ENCODE measurements around the gene TBL1XR1. TPM values are rescaled to one million over a fixed set of nuclear protein-coding genes. Genes with fewer than 3 reads are reported as not detected.
A peak's percentile ranks its signal among the peaks of the same experiment; 100 is the strongest.

The TBL1XR1 gene
- total RNA-seq, 4 donors from 2014 or later, result 66.0 to 79.8 (median 72.4) TPM

DNA sequence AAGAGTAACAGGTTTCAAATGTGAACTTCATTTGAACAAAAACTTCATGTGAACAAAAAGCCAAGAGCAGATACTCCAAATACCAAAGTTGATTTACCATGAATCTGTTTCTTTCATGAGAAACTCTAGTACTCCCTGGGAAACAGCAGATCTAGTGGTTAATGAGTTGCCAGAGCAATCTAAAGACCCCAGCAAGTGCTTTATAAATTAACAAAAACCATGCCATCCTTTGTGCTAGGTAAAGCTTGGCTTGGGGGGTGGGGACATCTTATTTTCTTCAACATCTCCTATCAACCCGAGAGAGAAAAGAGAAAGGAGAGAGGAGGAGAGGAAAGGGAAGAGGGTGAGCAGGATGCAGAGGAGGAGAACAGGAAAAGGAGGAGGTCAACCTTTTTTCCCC is 100.7 kb downstream of the TBL1XR1 start:
- intact Hi-C loops (cut with DNase I), result no loop called here
- peaks cover 0 to 11% (median 0%) of the 10 kb centered on the region in 3 donors for H3K4me1 ChIP-seq
- H3K4me3 ChIP-seq, result no peak overlapping the region
- no peaks in the 10 kb centered on the region for H3K27me3 ChIP-seq
- H3K9me3 ChIP-seq, result peaks cover 0 to 5% (median 0%) of the 10 kb centered on the region in 3 donors
- TF ChIP-seq, protein P1, sequence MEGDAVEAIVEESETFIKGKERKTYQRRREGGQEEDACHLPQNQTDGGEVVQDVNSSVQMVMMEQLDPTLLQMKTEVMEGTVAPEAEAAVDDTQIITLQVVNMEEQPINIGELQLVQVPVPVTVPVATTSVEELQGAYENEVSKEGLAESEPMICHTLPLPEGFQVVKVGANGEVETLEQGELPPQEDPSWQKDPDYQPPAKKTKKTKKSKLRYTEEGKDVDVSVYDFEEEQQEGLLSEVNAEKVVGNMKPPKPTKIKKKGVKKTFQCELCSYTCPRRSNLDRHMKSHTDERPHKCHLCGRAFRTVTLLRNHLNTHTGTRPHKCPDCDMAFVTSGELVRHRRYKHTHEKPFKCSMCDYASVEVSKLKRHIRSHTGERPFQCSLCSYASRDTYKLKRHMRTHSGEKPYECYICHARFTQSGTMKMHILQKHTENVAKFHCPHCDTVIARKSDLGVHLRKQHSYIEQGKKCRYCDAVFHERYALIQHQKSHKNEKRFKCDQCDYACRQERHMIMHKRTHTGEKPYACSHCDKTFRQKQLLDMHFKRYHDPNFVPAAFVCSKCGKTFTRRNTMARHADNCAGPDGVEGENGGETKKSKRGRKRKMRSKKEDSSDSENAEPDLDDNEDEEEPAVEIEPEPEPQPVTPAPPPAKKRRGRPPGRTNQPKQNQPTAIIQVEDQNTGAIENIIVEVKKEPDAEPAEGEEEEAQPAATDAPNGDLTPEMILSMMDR (IDR thresholded peaks at IDR 0.05), result no peak
- TF ChIP-seq POLR2A (IDR thresholded peaks at IDR 0.05), result no peak
- peaks cover 0 to 6% (median 0%) of the 10 kb centered on the region in 3 donors for H3K36me3 ChIP-seq
- peak overlapping the region in 2 of 4 donors; percentile 16 to 30 for H3K27ac ChIP-seq
- no peak for DNase-seq
- WGBS, 2 donors, result 46 to 62% methylated on average over 1 of the region's 1 CpG

DNA sequence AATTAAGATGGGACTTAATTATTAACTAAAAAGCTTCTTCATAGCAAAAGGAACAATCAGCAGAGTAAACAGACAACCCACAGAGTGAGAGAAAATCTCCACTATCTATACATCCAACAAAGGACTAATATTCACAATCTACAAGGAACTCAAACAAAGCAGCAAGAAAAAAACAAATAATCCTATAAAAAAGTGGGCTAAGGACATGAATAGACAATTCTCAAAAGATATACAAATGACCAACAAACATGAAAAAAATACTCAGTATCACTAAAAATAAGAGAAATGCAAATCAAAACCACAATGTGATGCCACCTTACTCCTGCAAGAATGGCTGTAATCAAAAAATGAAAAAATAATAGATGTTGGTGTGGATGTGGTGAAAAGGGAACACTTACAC is 103.3 kb downstream of the TBL1XR1 start:
- intact Hi-C loops (cut with DNase I), result no loop called here
- peaks cover 0 to 25% (median 6%) of the 10 kb centered on the region in 3 donors for H3K4me1 ChIP-seq
- peaks cover 0 to 11% (median 0%) of the 10 kb centered on the region in 3 donors for H3K36me3 ChIP-seq
- H3K27me3 ChIP-seq, result no peaks in the 10 kb centered on the region
- no peak overlapping the region for H3K27ac ChIP-seq
- peaks cover 0 to 5% (median 0%) of the 10 kb centered on the region in 3 donors for H3K9me3 ChIP-seq
- no peak for DNase-seq
- no peak for TF ChIP-seq POLR2A (IDR thresholded peaks at IDR 0.05)
- TF ChIP-seq, protein P1 (IDR thresholded peaks at IDR 0.05), result no peak
- H3K4me3 ChIP-seq, result no peak overlapping the region

- H3K27me3 ChIP-seq, result no peaks in the 10 kb centered on the region
- peaks cover 0 to 11% (median 0%) of the 10 kb centered on the region in 3 donors for H3K36me3 ChIP-seq
- intact Hi-C loops (cut with DNase I), result no loop called here
- TF ChIP-seq, protein P1 (IDR thresholded peaks at IDR 0.05), result no peak
- no peak for TF ChIP-seq POLR2A (IDR thresholded peaks at IDR 0.05)
- no peak overlapping the region for H3K4me3 ChIP-seq
- H3K9me3 ChIP-seq, result peaks cover 0 to 5% (median 0%) of the 10 kb centered on the region in 3 donors
- peaks cover 3 to 51% (median 8%) of the 10 kb centered on the region in 3 donors for H3K4me1 ChIP-seq
- whole genome bisulfite sequencing, 2 donors, result 43 to 67% methylated on average over 1 of the region's 1 CpG
- DNase-seq, result no peak
- H3K27ac ChIP-seq, result no peak overlapping the region
Measured at GRCh38 chr3:177089901-177090300, 107.4 kb downstream of the TBL1XR1 start.

DNA sequence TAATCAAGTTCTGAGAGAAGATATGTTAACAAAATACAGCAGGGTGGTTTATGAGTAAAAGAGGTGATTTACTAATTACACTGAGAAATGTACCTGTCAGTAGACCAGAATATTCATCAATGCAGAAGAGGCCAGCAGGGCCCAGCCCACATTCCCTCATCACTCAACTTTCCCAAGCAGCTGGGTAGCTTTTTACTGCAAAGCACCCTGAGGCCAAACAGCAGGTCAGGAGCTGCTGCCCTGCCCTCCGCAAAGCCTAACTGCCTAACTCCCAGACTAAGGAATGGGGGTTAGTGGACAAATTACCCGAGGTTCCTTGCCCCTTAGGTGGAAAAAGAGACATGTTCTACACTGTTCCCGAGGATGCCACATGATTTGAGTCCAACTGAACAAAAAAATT is 108.2 kb downstream of the TBL1XR1 start:
- whole genome bisulfite sequencing, 2 donors, result 56 to 58% methylated on average over 2 to 3 of the region's 3 CpGs
- intact Hi-C loops (cut with DNase I), result no loop called here
- H3K4me3 ChIP-seq, result no peak overlapping the region
- peaks cover 0 to 5% (median 0%) of the 10 kb centered on the region in 3 donors for H3K9me3 ChIP-seq
- TF ChIP-seq, protein P1 (IDR thresholded peaks at IDR 0.05), result no peak
- no peak for TF ChIP-seq POLR2A (IDR thresholded peaks at IDR 0.05)
- no peaks in the 10 kb centered on the region for H3K27me3 ChIP-seq
- no peak for DNase-seq
- no peak overlapping the region for H3K27ac ChIP-seq
- peaks cover 3 to 58% (median 8%) of the 10 kb centered on the region in 3 donors for H3K4me1 ChIP-seq
- H3K36me3 ChIP-seq, result peaks cover 0 to 6% (median 0%) of the 10 kb centered on the region in 3 donors

- WGBS, 2 donors, result 80 to 89% methylated on average over 2 of the region's 2 CpGs
- DNase-seq, result no peak
Measured at GRCh38 chr3:177085794-177086193, 111.5 kb downstream of the TBL1XR1 start.

More at GRCh38 chr3:177085794-177086193, 111.5 kb downstream of the TBL1XR1 start:
- H3K27ac ChIP-seq, result no peak overlapping the region
- peaks cover 3 to 60% (median 8%) of the 10 kb centered on the region in 3 donors for H3K4me1 ChIP-seq
- no peak for TF ChIP-seq POLR2A (IDR thresholded peaks at IDR 0.05)
- TF ChIP-seq, protein P1 (IDR thresholded peaks at IDR 0.05), result no peak
- H3K27me3 ChIP-seq, result no peaks in the 10 kb centered on the region
- intact Hi-C loops (cut with DNase I), result no loop called here
- peaks cover 0 to 4% (median 0%) of the 10 kb centered on the region in 3 donors for H3K36me3 ChIP-seq
- H3K4me3 ChIP-seq, result no peak overlapping the region
- no peaks in the 10 kb centered on the region for H3K9me3 ChIP-seq
